ACC112 (cell line): ENCODE data around the gene WDR7.

Experiments
- H2AFZ ChIP-seq: fragments of 200-600 bp; sonication (generic); one replicate; pipeline ENCODE4 v1.6.0; 2017; ENCODE audit warnings: antibody characterized with exemption, low read length; ENCODE audit not compliant: unreplicated experiment
- H3K27ac ChIP-seq: fragments of 200-600 bp; sonication (generic); 2 replicates; pipeline ENCODE4 v1.5.1; 2014; ENCODE audit warnings: low read depth, mild to moderate bottlenecking, antibody characterized with exemption, low read length, moderate library complexity
- H3K27me3 ChIP-seq: fragments of 200-600 bp; sonication (generic); 2 replicates; pipeline ENCODE4 v1.6.1; 2014; ENCODE audit warnings: mild to moderate bottlenecking, antibody characterized with exemption, low read length, moderate library complexity, mixed read lengths; ENCODE audit not compliant: insufficient read depth
- H3K36me3 ChIP-seq: fragments of 200-600 bp; sonication (generic); 2 replicates; pipeline ENCODE4 v1.6.1; 2016; ENCODE audit warnings: mild to moderate bottlenecking, antibody characterized with exemption, low read length, moderate library complexity, mixed read lengths; ENCODE audit not compliant: insufficient read depth
- H3K4me1 ChIP-seq: fragments of 200-600 bp; sonication (generic); one replicate; pipeline ENCODE4 v1.6.1; 2016; ENCODE audit warnings: low read length, mixed read lengths; ENCODE audit not compliant: insufficient read depth, unreplicated experiment, control insufficient read depth
- H3K4me3 ChIP-seq: fragments of 200-600 bp; sonication (generic); 2 replicates; pipeline ENCODE4 v1.5.1; 2014; ENCODE audit warnings: mild to moderate bottlenecking, low read depth, low read length
- H3K79me2 ChIP-seq: fragments of 200-600 bp; sonication (generic); one replicate; pipeline ENCODE4 v1.6.0; 2016; ENCODE audit warnings: low read length; ENCODE audit not compliant: control insufficient read depth, unreplicated experiment, insufficient read depth

The WDR7 gene

DNA sequence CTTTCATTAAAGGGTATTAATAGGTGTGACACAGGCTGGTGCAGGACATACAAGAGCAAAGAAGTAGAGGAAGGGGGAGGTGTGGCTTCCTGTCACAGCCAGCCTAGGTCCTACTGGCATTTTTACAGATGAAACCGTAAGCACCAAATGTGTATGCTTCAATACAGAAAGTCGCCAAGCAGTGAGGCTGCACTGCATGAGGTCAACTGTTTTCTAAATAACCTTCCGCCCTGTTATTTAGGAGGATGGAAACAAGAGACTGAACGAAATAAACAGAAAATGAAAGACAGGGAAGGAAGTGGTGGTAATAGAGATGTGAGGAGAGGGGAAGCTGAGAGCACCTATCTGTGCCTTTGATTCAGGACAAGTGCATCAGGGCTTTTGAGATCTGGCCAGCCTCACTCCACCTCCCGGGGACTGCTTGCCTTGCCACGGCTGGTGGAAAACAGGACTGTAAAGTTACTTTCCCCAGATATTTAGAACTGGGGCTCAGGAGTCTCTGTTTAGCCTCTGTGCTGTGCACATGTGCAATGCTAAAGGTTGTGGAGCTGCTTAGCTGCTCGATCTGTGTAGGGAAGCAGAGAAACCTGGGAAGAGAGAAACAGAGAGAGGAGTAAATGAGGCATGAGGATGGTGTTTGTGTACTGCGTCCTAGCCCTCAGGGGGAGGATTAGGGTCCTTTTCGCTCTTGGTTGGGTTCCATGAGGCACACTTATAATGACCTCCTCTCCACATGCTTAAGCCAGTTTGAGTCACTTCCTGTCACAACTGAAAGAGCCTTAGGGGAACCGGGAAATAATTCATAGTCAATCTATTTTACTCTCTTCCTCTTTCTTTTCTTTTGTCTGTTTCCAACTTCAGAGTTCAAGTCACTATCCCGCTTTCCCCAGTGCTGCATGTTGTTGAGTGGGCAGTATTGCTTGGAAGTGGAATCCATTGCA, 433.4 kb downstream of the WDR7 start:
- Histone ChIP-seq H3K27ac (no peak overlapping the region), H3K79me2 (no peaks in the 10 kb centered on the region), H2AFZ (no peak overlapping the region), H3K4me3 (no peak overlapping the region), H3K4me1 (no peaks in the 10 kb centered on the region), H3K27me3 (peaks cover 41% of the 10 kb centered on the region; the same call in 1 of the 2 replicates), H3K36me3 (no peaks in the 10 kb centered on the region)

- no peak overlapping the region for H3K4me3 ChIP-seq
- H3K27me3 ChIP-seq, result peaks cover 34% of the 10 kb centered on the region; the same call in 1 of the 2 replicates
- no peaks in the 10 kb centered on the region for H3K79me2 ChIP-seq
- H3K36me3 ChIP-seq, result no peaks in the 10 kb centered on the region
- no peak overlapping the region for H2AFZ ChIP-seq
- H3K4me1 ChIP-seq, result no peaks in the 10 kb centered on the region
- no peak overlapping the region for H3K27ac ChIP-seq
Measured at GRCh38 chr18:57085371-57085770, 434.2 kb downstream of the WDR7 start.

GRCh38 chr18:57086163-57086562, 435.0 kb downstream of the WDR7 start:
- no peak overlapping the region for H2AFZ ChIP-seq
- no peak overlapping the region for H3K27ac ChIP-seq
- H3K4me1 ChIP-seq, result no peaks in the 10 kb centered on the region

More at GRCh38 chr18:57086163-57086562, 435.0 kb downstream of the WDR7 start:
- H3K4me3 ChIP-seq, result no peak overlapping the region
- peaks cover 32% of the 10 kb centered on the region; the same call in 1 of the 2 replicates for H3K27me3 ChIP-seq
- H3K36me3 ChIP-seq, result no peaks in the 10 kb centered on the region
- no peaks in the 10 kb centered on the region for H3K79me2 ChIP-seq
